BJ (cell line): Measurements from ENCODE around the gene PITPNM2. TPM values are rescaled to one million over a fixed set of nuclear protein-coding genes. Genes with fewer than 3 reads are reported as not detected.

ENCODE experiments used
- CTCF ChIA-PET: fragments of 350-600 bp; formaldehyde crosslinking; extraction: SDS; loops from one replicate; lab custom pipeline; 2021; ENCODE audit warnings: antibody characterized with exemption, inconsistent platforms; lab: Yijun Ruan, JAX
- POLR2A ChIA-PET: fragments of 300-600 bp; sonication (Branson Sonifier 250); formaldehyde crosslinking; extraction: SDS; loops from one replicate; lab custom pipeline; 2021; ENCODE audit warnings: antibody characterized with exemption; lab: Charles Lee
- DNase-seq: peaks from one replicate; pipeline ENCODE4 v3.0.0-alpha.2; 2011; ENCODE audit warnings: low read depth
- H3K27me3 ChIP-seq: 2 replicates; pipeline ENCODE4 v1.6.0; 2011; ENCODE audit warnings: low read length; ENCODE audit not compliant: control insufficient read depth, insufficient read depth
- H3K36me3 ChIP-seq: 2 replicates; pipeline ENCODE4 v1.5.1; 2011; ENCODE audit warnings: low read length; ENCODE audit not compliant: control insufficient read depth, insufficient read depth
- H3K4me3 ChIP-seq: 2 replicates; pipeline ENCODE4 v1.5.1; 2011; ENCODE audit warnings: low read depth, mild to moderate bottlenecking, control low read depth, low read length
- CTCF ChIP-seq: IDR thresholded peaks from 2 replicates; pipeline ENCODE4 v1.5.1; 2011; ENCODE audit warnings: low read depth, mild to moderate bottlenecking, control low read depth, inconsistent platforms, low read length, moderate library complexity; ENCODE audit not compliant: insufficient read depth
- polyA plus RNA-seq: library from polyadenylated mRNA; depleted of rRNA; stranded (reverse); fragments of >200 nt; gene quantifications from 2 replicates; pipeline ENCODE4 v1.2.3, GENCODE V29; 2011

PITPNM2 gene
- polyA plus RNA-seq, 1 experiment, result 1.3 TPM

- H3K27me3 ChIP-seq, result no peaks in the 10 kb centered on the region
- POLR2A ChIA-PET, result interaction anchor here (0.6 kb wide), 1 partner anchor 69 kb away, joined by 3 read pairs; no protein-coding TSS in a partner anchor
Measured at GRCh38 chr12:123163227-123163626, 12.3 kb upstream of the PITPNM2 start.

GRCh38 chr12:123160801-123161487 lies 10.1 kb upstream of the PITPNM2 start:
- Histone ChIP-seq H3K36me3 (peaks cover 3% of the 10 kb centered on the region), H3K4me3 (no peak overlapping the region), H3K27me3 (no peaks in the 10 kb centered on the region)
- POLR2A ChIA-PET, result interaction anchor here (0.8 kb wide), 1 partner anchor 10 kb away, joined by 4 read pairs; no protein-coding TSS in a partner anchor
- no peak for TF ChIP-seq CTCF
- DNase-seq, result no peak
- CTCF ChIA-PET, result interaction anchor here (1.6 kb wide), 1 partner anchor 118 kb away, joined by 5 read pairs; no protein-coding TSS in a partner anchor

More at GRCh38 chr12:123163227-123163626, 12.3 kb upstream of the PITPNM2 start:
- H3K4me3 ChIP-seq, result no peak overlapping the region
- no peak for DNase-seq
- no peak for TF ChIP-seq CTCF
- CTCF ChIA-PET, result no interaction called here
- peaks cover 3% of the 10 kb centered on the region for H3K36me3 ChIP-seq

GRCh38 chr12:123153906-123154305 lies 3.0 kb upstream of the PITPNM2 start:
- Histone ChIP-seq H3K4me3 (no peak overlapping the region), H3K36me3 (no peaks in the 10 kb centered on the region), H3K27me3 (no peaks in the 10 kb centered on the region; the same call in 1 of the 2 replicates)
- TF ChIP-seq CTCF, result no peak
- ChIA-PET POLR2A (interaction anchor here (0.6 kb wide), 1 partner anchor 91 kb away, joined by 7 read pairs; no protein-coding TSS in a partner anchor), CTCF (interaction anchor here (0.6 to 0.8 kb wide), 2 partner anchors 13 to 27 kb away, joined by 3 read pairs; no protein-coding TSS in a partner anchor)
- no peak for DNase-seq

- ChIA-PET POLR2A (no interaction called here), CTCF (interaction anchor here (2.1 to 3.3 kb wide), 2 partner anchors 24 to 109 kb away, joined by 5 to 28 read pairs; no protein-coding TSS in a partner anchor)
Measured at GRCh38 chr12:123152833-123153232, 1.9 kb upstream of the PITPNM2 start.

More at GRCh38 chr12:123152833-123153232, 1.9 kb upstream of the PITPNM2 start:
- H3K27me3 ChIP-seq, result no peaks in the 10 kb centered on the region; the same call in 1 of the 2 replicates
- H3K4me3 ChIP-seq, result no peak overlapping the region
- TF ChIP-seq CTCF, result no peak
- no peak for DNase-seq
- H3K36me3 ChIP-seq, result no peaks in the 10 kb centered on the region
